HepG2 (cell line): ENCODE measurements around the gene TDRD10. TPM values are rescaled to one million over a fixed set of nuclear protein-coding genes. Genes with fewer than 3 reads are reported as not detected.
A peak's percentile ranks its signal among the peaks of the same experiment; 100 is the strongest.

Source experiments
- ATAC-seq: fragments of 200-7000 bp; cut with Tn5 transposase; 3 replicates; pipeline ENCODE4 v1.9.1; 2020; ENCODE audit warnings: mild to moderate bottlenecking, moderate library complexity
- BruUV-seq: library from RNA; stranded (reverse); fragments of 400-500 nt; replicated peaks from 2 replicates; lab custom pipeline; 2021; lab: Mats Ljungman, UMichigan
- CTCF ChIA-PET: fragments of 300-600 bp; formaldehyde crosslinking; extraction: SDS; loops from one replicate; lab custom pipeline; 2021; ENCODE audit warnings: low total read pairs, inconsistent platforms, low intra/inter-chr PET ratio; lab: Yijun Ruan, JAX
- POLR2A ChIA-PET: fragments of 350-600 bp; sonication (Branson Sonifier 250); formaldehyde crosslinking; loops from one replicate; lab custom pipeline; 2020; ENCODE audit warnings: antibody characterized with exemption, inconsistent platforms; lab: Yijun Ruan, JAX
- DNase-seq: peaks from one replicate; pipeline ENCODE4 v3.0.0-alpha.2; 2015; ENCODE audit warnings: low spot score
- FAIRE-seq: peaks from 3 replicates; lab custom pipeline; 2011; peaks lifted over from hg19 to GRCh38; lab: Jason Lieb, UNC
- H2AFZ ChIP-seq: one replicate; pipeline ENCODE4 v1.6.1; 2011; ENCODE audit warnings: low read length, inconsistent platforms
- H3K27ac ChIP-seq: fragments of 300-600 bp; 3 replicates; pipeline ENCODE4 v1.8.0; 2011; ENCODE audit warnings: mixed run types, mild to moderate bottlenecking, mixed read lengths, low read length, inconsistent platforms; ENCODE audit not compliant: insufficient read depth; ENCODE audit errors: extremely low read length
- H3K27me3 ChIP-seq, 2 experiments: fragments of 200-600 bp in 1 of 2; 2 replicates in 1 of 2; 3 replicates in 1 of 2; pipeline versions ENCODE4 v1.6.0 to v1.8.0; 2011; ENCODE audit warnings: low read length in 2 of 2, mild to moderate bottlenecking in 2 of 2, moderate library complexity in 2 of 2, inconsistent platforms in 1 of 2; ENCODE audit not compliant: insufficient read depth in 2 of 2, control insufficient read depth in 1 of 2
- H3K36me3 ChIP-seq, 2 experiments: fragments of 200-600 bp in 1 of 2; replicated peaks in 1 of 2; 2 replicates in 1 of 2; 3 replicates in 1 of 2; pipeline versions ENCODE4 v1.5.1 to v1.8.0; 2011; ENCODE audit warnings: low read length in 2 of 2, inconsistent platforms in 1 of 2; ENCODE audit not compliant: insufficient read depth in 2 of 2, control insufficient read depth in 1 of 2
- H3K4me1 ChIP-seq: 2 replicates; pipeline ENCODE4 v1.5.1; 2012; ENCODE audit warnings: low read length, inconsistent platforms; ENCODE audit not compliant: insufficient read depth
- H3K4me2 ChIP-seq: 2 replicates; pipeline ENCODE4 v1.6.0; 2011; ENCODE audit warnings: low read depth, low read length, inconsistent platforms
- H3K4me3 ChIP-seq, 3 experiments: fragments of 200-600 bp in 1 of 3; sonication (generic), shearing (Covaris generic) in 1 of 3; replicated peaks in 1 of 3; 2 replicates each; pipeline ENCODE4 v1.5.1; 2011 to 2016; ENCODE audit warnings: low read length in 3 of 3, inconsistent platforms in 2 of 3, low read depth in 2 of 3, mild to moderate bottlenecking in 2 of 3, control low read depth in 1 of 3, mixed read lengths in 1 of 3; ENCODE audit not compliant: insufficient read depth in 1 of 3
- H3K79me2 ChIP-seq: one replicate; pipeline ENCODE4 v1.6.1; 2011; ENCODE audit warnings: low read length, inconsistent platforms; ENCODE audit not compliant: insufficient read depth
- H3K9ac ChIP-seq: 2 replicates; pipeline ENCODE4 v1.6.0; 2011; ENCODE audit warnings: mild to moderate bottlenecking, low read depth, low read length, inconsistent platforms; ENCODE audit not compliant: insufficient read depth
- H3K9me3 ChIP-seq: 2 replicates; pipeline ENCODE4 v1.5.1; 2012; ENCODE audit warnings: mild to moderate bottlenecking, low read length
- H4K20me1 ChIP-seq: 2 replicates; pipeline ENCODE4 v1.6.0; 2011; ENCODE audit warnings: inconsistent platforms, mild to moderate bottlenecking, low read length, moderate library complexity; ENCODE audit not compliant: insufficient read depth
- E2F5 ChIP-seq: sonication (generic); formaldehyde crosslinking; conservative IDR thresholded peaks from 2 replicates; pipeline ENCODE4 v1.4.0; 2020; ENCODE audit warnings: missing genetic modification reagents
- ETV6 ChIP-seq: sonication (generic); formaldehyde crosslinking; conservative IDR thresholded peaks from 2 replicates; pipeline ENCODE4 v1.4.0; 2020; ENCODE audit warnings: missing genetic modification reagents
- FOXA3 ChIP-seq: IDR thresholded peaks from 2 replicates; pipeline ENCODE4 v1.6.1; 2016; ENCODE audit warnings: missing genetic modification reagents, missing compliant biosample characterization
- HDAC2 ChIP-seq: sonication (generic); formaldehyde crosslinking; IDR thresholded peaks from 2 replicates; pipeline ENCODE4 v1.4.0; 2020; ENCODE audit warnings: missing genetic modification reagents
- HMGA1 ChIP-seq: sonication (generic); formaldehyde crosslinking; conservative IDR thresholded peaks from 2 replicates; pipeline ENCODE4 v1.4.0; 2020; ENCODE audit warnings: missing genetic modification reagents
- XRCC5 ChIP-seq: fragments of 200-400 bp; formaldehyde crosslinking; optimal IDR thresholded peaks from 2 replicates; pipeline ENCODE3; 2017; ENCODE audit warnings: mild to moderate bottlenecking, low read length
- ZNF180 ChIP-seq: sonication (generic); formaldehyde crosslinking; IDR thresholded peaks from 2 replicates; pipeline ENCODE4 v1.4.0; 2020; ENCODE audit warnings: low read depth, missing genetic modification reagents, borderline replicate concordance
- WGBS: methylation state at CpG from one replicate; pipeline ENCODE4 v1.1.6; 2017; ENCODE audit warnings: low lambda C conversion rate; 5-methylcytosine and 5-hydroxymethylcytosine counted together
- in situ Hi-C: cut with HindIII; loops from 2 replicates; pipeline ENCODE4 v1.10.0; 2017; ENCODE audit warnings: low pct_unique_long_range_greater_than_20kb; ENCODE audit not compliant: extremely low pct_ligation_motif_present
- intact Hi-C: fragments of 100-400 bp; cut with micrococcal nuclease; formaldehyde crosslinking; loops from one replicate; pipeline ENCODE4 v1.10.0; 2022; ENCODE audit not compliant: unreplicated experiment
- polyA plus RNA-seq, 8 experiments: library from polyadenylated mRNA; depleted of rRNA in 3 of 8; stranded (reverse) in 7 of 8; unstranded in 1 of 8; fragments of >200 nt; fragmentation: Illumina TruSeq in 4 of 8; extraction: Trizol in 4 of 8; gene quantifications; 2 replicates each; pipeline versions ENCODE4 v1.2.1 to v1.2.3, GENCODE V29; 2011 to 2016; ENCODE audit warnings: low read depth in 4 of 8, missing spikeins in 1 of 8, mixed read lengths in 1 of 8; ENCODE audit not compliant: insufficient read depth in 1 of 8
- total RNA-seq, 5 experiments: library from RNA; depleted of rRNA; stranded (reverse); fragments of >200 nt; fragmentation: Illumina TruSeq; extraction: Trizol; gene quantifications; 2 replicates each; pipeline ENCODE4 v1.2.3, GENCODE V29; 2016; ENCODE audit warnings: low read depth in 1 of 5
- TF ChIP-seq, protein P1 (sequence below): sonication (generic); formaldehyde crosslinking; IDR thresholded peaks from 2 replicates; pipeline ENCODE4 v1.4.0; 2020; ENCODE audit warnings: missing genetic modification reagents
- TF ChIP-seq, protein P2 (sequence below): IDR thresholded peaks from 2 replicates; pipeline ENCODE4 v1.4.0; 2020; ENCODE audit warnings: mild to moderate bottlenecking, missing genetic modification reagents

TDRD10 gene
- total and polyA plus RNA-seq, 2 of the 13 experiments (the other 11 are each of a cell fraction or from before 2014, with no cell fraction given) = not detected

DNA sequence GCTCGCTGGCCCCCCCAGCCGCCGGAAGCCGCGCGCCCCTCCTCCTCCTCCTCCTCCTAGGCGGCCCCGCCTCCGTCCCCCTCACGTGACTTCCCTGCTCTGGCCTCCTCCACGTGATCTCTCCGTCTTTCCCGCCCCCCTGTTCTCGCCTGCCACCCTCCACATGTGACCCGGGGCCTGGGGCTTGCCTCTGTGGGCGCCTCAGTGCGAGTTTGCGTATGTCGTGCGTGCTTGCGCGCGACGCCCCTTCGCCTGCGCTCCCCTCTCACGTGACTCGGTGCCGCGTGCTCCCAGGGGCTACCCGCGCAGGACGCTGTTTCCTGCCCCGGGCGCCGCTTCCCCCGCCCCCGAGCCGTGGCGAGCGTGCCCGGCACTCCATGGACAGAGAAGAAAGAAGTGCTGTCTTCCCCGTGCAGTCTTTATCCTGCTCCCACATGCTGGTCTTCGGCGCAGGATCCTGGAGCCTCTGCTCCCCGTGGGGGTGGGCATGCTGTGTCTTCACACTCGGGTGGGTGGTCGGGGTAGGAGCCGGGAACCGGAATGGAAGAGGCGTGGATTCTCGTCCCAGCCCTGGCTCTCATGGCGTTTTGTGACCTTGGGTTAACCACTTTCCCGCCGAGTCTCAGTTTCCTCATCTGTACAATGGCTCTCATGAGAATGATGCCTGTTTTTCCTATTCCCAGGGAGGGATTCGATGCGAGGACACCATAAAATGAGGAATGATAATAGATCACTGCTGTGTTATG lies 56.9 kb downstream of the TDRD10 start (continued):
- TF ChIP-seq, protein P1, sequence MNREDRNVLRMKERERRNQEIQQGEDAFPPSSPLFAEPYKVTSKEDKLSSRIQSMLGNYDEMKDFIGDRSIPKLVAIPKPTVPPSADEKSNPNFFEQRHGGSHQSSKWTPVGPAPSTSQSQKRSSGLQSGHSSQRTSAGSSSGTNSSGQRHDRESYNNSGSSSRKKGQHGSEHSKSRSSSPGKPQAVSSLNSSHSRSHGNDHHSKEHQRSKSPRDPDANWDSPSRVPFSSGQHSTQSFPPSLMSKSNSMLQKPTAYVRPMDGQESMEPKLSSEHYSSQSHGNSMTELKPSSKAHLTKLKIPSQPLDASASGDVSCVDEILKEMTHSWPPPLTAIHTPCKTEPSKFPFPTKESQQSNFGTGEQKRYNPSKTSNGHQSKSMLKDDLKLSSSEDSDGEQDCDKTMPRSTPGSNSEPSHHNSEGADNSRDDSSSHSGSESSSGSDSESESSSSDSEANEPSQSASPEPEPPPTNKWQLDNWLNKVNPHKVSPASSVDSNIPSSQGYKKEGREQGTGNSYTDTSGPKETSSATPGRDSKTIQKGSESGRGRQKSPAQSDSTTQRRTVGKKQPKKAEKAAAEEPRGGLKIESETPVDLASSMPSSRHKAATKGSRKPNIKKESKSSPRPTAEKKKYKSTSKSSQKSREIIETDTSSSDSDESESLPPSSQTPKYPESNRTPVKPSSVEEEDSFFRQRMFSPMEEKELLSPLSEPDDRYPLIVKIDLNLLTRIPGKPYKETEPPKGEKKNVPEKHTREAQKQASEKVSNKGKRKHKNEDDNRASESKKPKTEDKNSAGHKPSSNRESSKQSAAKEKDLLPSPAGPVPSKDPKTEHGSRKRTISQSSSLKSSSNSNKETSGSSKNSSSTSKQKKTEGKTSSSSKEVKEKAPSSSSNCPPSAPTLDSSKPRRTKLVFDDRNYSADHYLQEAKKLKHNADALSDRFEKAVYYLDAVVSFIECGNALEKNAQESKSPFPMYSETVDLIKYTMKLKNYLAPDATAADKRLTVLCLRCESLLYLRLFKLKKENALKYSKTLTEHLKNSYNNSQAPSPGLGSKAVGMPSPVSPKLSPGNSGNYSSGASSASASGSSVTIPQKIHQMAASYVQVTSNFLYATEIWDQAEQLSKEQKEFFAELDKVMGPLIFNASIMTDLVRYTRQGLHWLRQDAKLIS = 0 out of 2 replicates have a peak, but pooled peaks have one; percentile 41

DNA sequence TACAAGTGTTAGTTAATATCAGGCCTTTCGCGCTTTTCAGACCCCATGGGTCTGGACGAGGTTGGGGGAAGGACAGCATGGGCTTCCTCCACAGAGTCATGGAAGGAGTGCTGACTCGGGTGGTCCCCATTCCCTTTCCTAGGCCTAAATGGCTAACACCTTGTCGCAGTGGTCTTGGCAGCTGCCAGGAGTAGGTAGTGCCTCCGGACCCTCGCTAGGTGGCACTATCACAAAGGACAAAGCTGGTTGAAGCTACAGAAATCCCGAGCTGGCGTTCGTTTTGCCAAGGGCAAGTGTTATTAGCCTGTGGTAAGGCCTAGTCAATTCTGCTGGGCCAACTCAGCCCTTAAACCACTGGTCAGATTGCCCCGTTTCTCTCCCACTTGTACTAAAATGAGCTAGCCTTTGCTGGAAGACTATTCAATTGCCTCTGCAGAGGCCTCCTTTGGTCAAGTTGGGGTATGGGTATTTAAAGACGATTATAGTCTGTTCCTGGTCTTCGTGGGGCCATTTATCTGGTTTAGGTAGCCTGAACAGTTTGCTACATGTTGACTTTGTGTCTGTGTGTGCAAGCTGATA lies 57.5 kb downstream of the TDRD10 start:
- Histone ChIP-seq H3K27me3 (no peaks in the 10 kb centered on the region; a peak in 1 of 5 replicates), H3K27ac (peak overlapping the region; percentile 76), H3K4me2 (peak overlapping the region; percentile 94), H2AFZ (peak overlapping the region; percentile 29), H3K4me1 (peaks cover 34% of the 10 kb centered on the region), H4K20me1 (no peaks in the 10 kb centered on the region; the same call in 1 of the 2 replicates), H3K4me3 (peak overlapping the region; percentile 19 to 91 (median 59)), H3K9ac (peak overlapping the region; percentile 66), H3K9me3 (no peaks in the 10 kb centered on the region), H3K79me2 (peaks cover 32% of the 10 kb centered on the region), H3K36me3 (peaks cover 10 to 16% of the 10 kb centered on the region in 2 experiments)
- FAIRE-seq (peak; percentile 86), DNase-seq (peak; percentile 85), ATAC-seq (peak; percentile 84)
- no TSS peak for BruUV-seq
- in situ Hi-C loops = loop anchor here (10.0 kb wide), 2 partner anchors 205 to 315 kb away; partner anchors contain the start of gene KCNN3
- ChIA-PET CTCF (interaction anchor here (1.6 to 2.4 kb wide), 3 partner anchors 69 to 201 kb away, joined by 3 to 13 read pairs (median 9); no protein-coding TSS in a partner anchor), POLR2A (interaction anchor here (0.6 to 1.1 kb wide), 13 partner anchors 8 to 714 kb away, joined by 3 to 6 read pairs (median 4); partner anchors contain the start of genes CHRNB2, CLK2 and ZBTB7B)
- intact Hi-C loops = loop anchor here (1.0 to 5.0 kb wide), 6 partner anchors 25 to 443 kb away; partner anchors contain the start of genes ADAR and ZBTB7B
- 5% methylated on average over 11 of the region's 13 CpGs for WGBS
- TF ChIP-seq ZNF180 = no peak
- peak; percentile 90 for TF ChIP-seq XRCC5
- TF ChIP-seq, protein P2, sequence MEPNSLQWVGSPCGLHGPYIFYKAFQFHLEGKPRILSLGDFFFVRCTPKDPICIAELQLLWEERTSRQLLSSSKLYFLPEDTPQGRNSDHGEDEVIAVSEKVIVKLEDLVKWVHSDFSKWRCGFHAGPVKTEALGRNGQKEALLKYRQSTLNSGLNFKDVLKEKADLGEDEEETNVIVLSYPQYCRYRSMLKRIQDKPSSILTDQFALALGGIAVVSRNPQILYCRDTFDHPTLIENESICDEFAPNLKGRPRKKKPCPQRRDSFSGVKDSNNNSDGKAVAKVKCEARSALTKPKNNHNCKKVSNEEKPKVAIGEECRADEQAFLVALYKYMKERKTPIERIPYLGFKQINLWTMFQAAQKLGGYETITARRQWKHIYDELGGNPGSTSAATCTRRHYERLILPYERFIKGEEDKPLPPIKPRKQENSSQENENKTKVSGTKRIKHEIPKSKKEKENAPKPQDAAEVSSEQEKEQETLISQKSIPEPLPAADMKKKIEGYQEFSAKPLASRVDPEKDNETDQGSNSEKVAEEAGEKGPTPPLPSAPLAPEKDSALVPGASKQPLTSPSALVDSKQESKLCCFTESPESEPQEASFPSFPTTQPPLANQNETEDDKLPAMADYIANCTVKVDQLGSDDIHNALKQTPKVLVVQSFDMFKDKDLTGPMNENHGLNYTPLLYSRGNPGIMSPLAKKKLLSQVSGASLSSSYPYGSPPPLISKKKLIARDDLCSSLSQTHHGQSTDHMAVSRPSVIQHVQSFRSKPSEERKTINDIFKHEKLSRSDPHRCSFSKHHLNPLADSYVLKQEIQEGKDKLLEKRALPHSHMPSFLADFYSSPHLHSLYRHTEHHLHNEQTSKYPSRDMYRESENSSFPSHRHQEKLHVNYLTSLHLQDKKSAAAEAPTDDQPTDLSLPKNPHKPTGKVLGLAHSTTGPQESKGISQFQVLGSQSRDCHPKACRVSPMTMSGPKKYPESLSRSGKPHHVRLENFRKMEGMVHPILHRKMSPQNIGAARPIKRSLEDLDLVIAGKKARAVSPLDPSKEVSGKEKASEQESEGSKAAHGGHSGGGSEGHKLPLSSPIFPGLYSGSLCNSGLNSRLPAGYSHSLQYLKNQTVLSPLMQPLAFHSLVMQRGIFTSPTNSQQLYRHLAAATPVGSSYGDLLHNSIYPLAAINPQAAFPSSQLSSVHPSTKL (CRISPR knock-in tag) = 0 out of 2 replicates have a peak, but pooled peaks have one; percentile 21
- TF ChIP-seq HDAC2 (CRISPR knock-in tag) = no peak
- TF ChIP-seq E2F5 (CRISPR knock-in tag) = no peak
- no peak for TF ChIP-seq ETV6
- TF ChIP-seq HMGA1 (CRISPR knock-in tag) = no peak
- 0 out of 2 replicates have a peak, but pooled peaks have one; percentile 13 for TF ChIP-seq FOXA3 (CRISPR knock-in tag)
